K562 (cell line): ENCODE results near the gene C10orf95. TPM values are rescaled to one million over a fixed set of nuclear protein-coding genes. Genes with fewer than 3 reads are reported as not detected.

Experiments used
- ATAC-seq: fragments of 200-7000 bp; cut with Tn5 transposase; 3 replicates; pipeline ENCODE4 v1.9.1; 2020; ENCODE audit warnings: moderate library complexity
- BruUV-seq: library from RNA; stranded (reverse); fragments of 400-500 nt; replicated peaks from 2 replicates; lab custom pipeline; 2021; lab: Mats Ljungman, UMichigan
- CTCF ChIA-PET: fragments of 300-600 bp; formaldehyde crosslinking; extraction: SDS; loops from one replicate; lab custom pipeline; 2021; ENCODE audit warnings: low intra/inter-chr PET ratio; lab: Yijun Ruan, JAX
- POLR2A ChIA-PET: fragments of 300-600, 350-650 bp; sonication (Branson Sonifier 250); formaldehyde crosslinking; extraction: SDS; loops from one replicate; lab custom pipeline; 2021; ENCODE audit warnings: antibody characterized with exemption, inconsistent platforms; lab: Yijun Ruan, JAX
- DNase-seq, 4 experiments: peaks; one replicate each; pipeline versions ENCODE4 v3.0.0 to v3.0.0-alpha.2; 2011 to 2018; ENCODE audit warnings: low spot score in 3 of 4, mixed read lengths in 3 of 4; ENCODE audit errors: extremely low read depth in 1 of 4
- FAIRE-seq: peaks from 2 replicates; lab custom pipeline; 2011; peaks lifted over from hg19 to GRCh38; lab: Jason Lieb, UNC
- H2AFZ ChIP-seq: 2 replicates; pipeline ENCODE4 v1.6.0; 2011; ENCODE audit warnings: low read depth, low read length, control low read depth, inconsistent platforms
- H3K27ac ChIP-seq: fragments of 200-600 bp; 3 replicates; pipeline ENCODE4 v1.8.0; 2011; ENCODE audit warnings: low read depth, mild to moderate bottlenecking, control low read depth, inconsistent platforms, low read length, moderate library complexity, mixed read lengths; ENCODE audit errors: extremely low read depth
- H3K27me3 ChIP-seq, 2 experiments: fragments of 300-600 bp in 1 of 2; 2 replicates in 1 of 2; 3 replicates in 1 of 2; pipeline versions ENCODE4 v1.6.0 to v1.8.0; 2011; ENCODE audit warnings: inconsistent platforms in 2 of 2, low read length in 2 of 2, mild to moderate bottlenecking in 1 of 2, mixed read lengths in 1 of 2, moderate library complexity in 1 of 2; ENCODE audit not compliant: control insufficient read depth in 2 of 2, insufficient read depth in 2 of 2
- H3K36me3 ChIP-seq: fragments of 300-600 bp; 3 replicates; pipeline ENCODE4 v1.8.0; 2011; ENCODE audit warnings: mild to moderate bottlenecking, low read length, inconsistent platforms; ENCODE audit not compliant: control insufficient read depth, insufficient read depth
- H3K4me1 ChIP-seq, 2 experiments: fragments of 200-600 bp in 1 of 2; replicated peaks in 1 of 2; 2 replicates in 1 of 2; 3 replicates in 1 of 2; pipeline versions ENCODE4 v1.5.1 to v1.8.0; 2011; ENCODE audit warnings: inconsistent platforms in 2 of 2, low read length in 2 of 2, mild to moderate bottlenecking in 1 of 2, mixed read lengths in 1 of 2, moderate library complexity in 1 of 2; ENCODE audit not compliant: control insufficient read depth in 2 of 2, insufficient read depth in 2 of 2
- H3K4me2 ChIP-seq: 2 replicates; pipeline ENCODE4 v1.6.1; 2011; ENCODE audit warnings: low read length, control low read depth, inconsistent platforms, mixed read lengths; ENCODE audit not compliant: insufficient read depth
- H3K4me3 ChIP-seq: fragments of 200-600 bp; sonication (generic), shearing (Covaris generic); 2 replicates; pipeline ENCODE4 v1.5.1; 2016; ENCODE audit warnings: control low read depth, inconsistent platforms
- H3K79me2 ChIP-seq: fragments of 200-600 bp; 3 replicates; pipeline ENCODE4 v1.8.0; 2011; ENCODE audit warnings: low read length, inconsistent platforms; ENCODE audit not compliant: control insufficient read depth, insufficient read depth
- H3K9ac ChIP-seq, 2 experiments: 2 replicates each; pipeline versions ENCODE4 v1.6.0 to v1.6.1; 2011; ENCODE audit warnings: low read depth in 2 of 2, low read length in 2 of 2, control low read depth in 1 of 2, inconsistent platforms in 1 of 2, mild to moderate bottlenecking in 1 of 2, mixed read lengths in 1 of 2; ENCODE audit not compliant: insufficient read depth in 1 of 2
- H3K9me1 ChIP-seq: one replicate; pipeline ENCODE4 v1.6.0; 2011; ENCODE audit warnings: inconsistent platforms, mild to moderate bottlenecking, low read length, moderate library complexity; ENCODE audit not compliant: control insufficient read depth, insufficient read depth
- H3K9me3 ChIP-seq: replicated peaks from 2 replicates; pipeline ENCODE4 v1.5.1; 2011; ENCODE audit warnings: low read depth, low read length, inconsistent platforms; ENCODE audit not compliant: control insufficient read depth, insufficient read depth
- H4K20me1 ChIP-seq: replicated peaks from 2 replicates; pipeline ENCODE4 v1.6.1; 2011; ENCODE audit warnings: low read length, inconsistent platforms, mixed read lengths; ENCODE audit not compliant: control insufficient read depth, insufficient read depth
- ARID3A ChIP-seq: IDR thresholded peaks from 2 replicates; pipeline ENCODE4 v1.6.1; 2012; ENCODE audit warnings: low read depth, low read length, improper control_type of control experiment, borderline replicate concordance
- CBX3 ChIP-seq, 2 experiments: IDR thresholded peaks; 1 replicate in 1 of 2; 2 replicates in 1 of 2; pipeline ENCODE4 v1.6.1; 2012; ENCODE audit warnings: inconsistent platforms in 2 of 2, low read length in 2 of 2, borderline replicate concordance in 1 of 2, control low read depth in 1 of 2
- HEY1 ChIP-seq: fragments of 250-450 bp; sonication (Bioruptor Pico); IDR thresholded peaks from 2 replicates; pipeline ENCODE4 v1.5.0; 2020; ENCODE audit warnings: mild to moderate bottlenecking, moderate library complexity, borderline replicate concordance
- MYNN ChIP-seq, 2 experiments: sonication (generic); formaldehyde crosslinking in 1 of 2; IDR thresholded peaks; 2 replicates each; pipeline versions ENCODE4 v1.5.0 to v1.6.1; 2016 to 2020; ENCODE audit warnings: antibody characterized with exemption in 1 of 2, missing genetic modification reagents in 1 of 2
- SPI1 ChIP-seq: IDR thresholded peaks from 2 replicates; pipeline ENCODE4 v1.6.1; 2011; ENCODE audit warnings: low read depth, low read length, control low read depth, borderline replicate concordance
- TARDBP ChIP-seq: fragments of 450-650 bp; IDR thresholded peaks from 2 replicates; pipeline ENCODE4 v1.6.1; 2016
- WGBS: fragments of 100-300 bp; shearing (Covaris generic); methylation state at CpG from one replicate; pipeline ENCODE4 v1.1.6; 2016; ENCODE audit warnings: low coverage, mixed read lengths; ENCODE audit not compliant: insufficient coverage; ENCODE audit errors: missing lambda C conversion rate; 5-methylcytosine and 5-hydroxymethylcytosine counted together
- in situ Hi-C: fragments of 300-500 bp; cut with MboI; formaldehyde crosslinking; loops from 4 replicates; pipeline ENCODE4 v1.15.0; 2018; ENCODE audit warnings: inconsistent platforms, mixed read lengths
- intact Hi-C: fragments of 100-400 bp; cut with micrococcal nuclease; formaldehyde crosslinking; loops from 2 replicates; pipeline ENCODE4 v1.14.2; 2022
- polyA plus RNA-seq, 8 experiments: library from polyadenylated mRNA; depleted of rRNA in 4 of 8; stranded (reverse) in 5 of 8; unstranded in 3 of 8; fragments of >200 nt; fragmentation: Nextera tagmentation in 2 of 8; fragmentation: Illumina TruSeq in 1 of 8; extraction: Ambion mirVana in 2 of 8; extraction: Trizol in 1 of 8; gene quantifications; 2 replicates each; pipeline versions ENCODE4 v1.2.1 to v1.2.3, GENCODE V29; 2011 to 2014; ENCODE audit warnings: inconsistent platforms in 1 of 8, missing spikeins in 1 of 8
- total RNA-seq, 7 experiments: library from RNA; depleted of rRNA in 6 of 7; stranded (reverse); fragments of >200 nt in 6 of 7; fragmentation: Illumina TruSeq in 2 of 7; extraction: Trizol in 2 of 7; gene quantifications; 2 replicates each; pipeline versions ENCODE4 v1.2.1 to v1.2.3, GENCODE V29; 2011 to 2021; ENCODE audit warnings: low replicate concordance in 1 of 7
- TF ChIP-seq, protein P1 (sequence below), 2 experiments: fragments of 450-650 bp; IDR thresholded peaks; 2 replicates each; pipeline ENCODE4 v1.6.1; 2018; ENCODE audit warnings: mild to moderate bottlenecking in 2 of 2, low read depth in 1 of 2; ENCODE audit not compliant: partially characterized antibody in 2 of 2

Gene C10orf95
- total and polyA plus RNA-seq, 9 of the 15 experiments (the other 6 are each of a cell fraction or from before 2014, with no cell fraction given): 0.03 to 0.41 (median 0.17) TPM; not detected in 1

- in situ Hi-C loops (no loop called here), intact Hi-C loops (no loop called here)
- Histone ChIP-seq H2AFZ (no peak overlapping the region), H3K4me3 (no peak overlapping the region), H3K4me1 (peaks cover 3 to 47% of the 10 kb centered on the region in 2 experiments; a peak in 4 of 5 replicates), H3K9ac (no peak overlapping the region), H4K20me1 (no peaks in the 10 kb centered on the region), H3K4me2 (no peak overlapping the region), H3K36me3 (no peaks in the 10 kb centered on the region), H3K27ac (no peak overlapping the region), H3K27me3 (peaks cover 10 to 49% of the 10 kb centered on the region in 2 experiments; a peak in 3 of 5 replicates), H3K79me2 (no peaks in the 10 kb centered on the region), H3K9me3 (no peaks in the 10 kb centered on the region), H3K9me1 (no peaks in the 10 kb centered on the region)
- TF ChIP-seq SPI1 (peak; percentile 57; the same call in 1 of the 2 replicates), TARDBP (no peak)
- no peak for ATAC-seq
- POLR2A ChIA-PET: interaction anchor here (0.7 kb wide), 1 partner anchor 11 kb away, joined by 3 read pairs; no protein-coding TSS in a partner anchor
- CTCF ChIA-PET: no interaction called here
- no TSS peak for BruUV-seq
- 44% methylated on average over 11 of the region's 14 CpGs for WGBS
- FAIRE-seq: no peak
- no peak for DNase-seq
Observed at GRCh38 chr10:102408131-102408727, 43.1 kb downstream of the C10orf95 start.

- no peaks in the 10 kb centered on the region for H3K9me3 ChIP-seq
- H3K9me1 ChIP-seq: no peaks in the 10 kb centered on the region
- ATAC-seq: no peak
- no peak overlapping the region for H3K9ac ChIP-seq
- BruUV-seq: no TSS peak
- ChIA-PET POLR2A (interaction anchor here (0.7 kb wide), 1 partner anchor 10 kb away, joined by 3 read pairs; no protein-coding TSS in a partner anchor), CTCF (no interaction called here)
- in situ Hi-C loops: no loop called here
- no peak for FAIRE-seq
- H3K79me2 ChIP-seq: no peaks in the 10 kb centered on the region
- H3K36me3 ChIP-seq: no peaks in the 10 kb centered on the region
- no peak overlapping the region for H2AFZ ChIP-seq
- no peak overlapping the region for H3K27ac ChIP-seq
- H3K4me2 ChIP-seq: no peak overlapping the region
- peaks cover 10 to 46% of the 10 kb centered on the region in 2 experiments; a peak in 3 of 5 replicates for H3K27me3 ChIP-seq
- no peak overlapping the region for H3K4me3 ChIP-seq
- H4K20me1 ChIP-seq: no peaks in the 10 kb centered on the region
- WGBS: 35% methylated on average over 13 of the region's 13 CpGs
- intact Hi-C loops: no loop called here
- H3K4me1 ChIP-seq: peaks cover 3 to 52% of the 10 kb centered on the region in 2 experiments; a peak in 4 of 5 replicates
- no peak for DNase-seq
- TF ChIP-seq MYNN (IDR thresholded peaks at IDR 0.05) (no peak), MYNN (CRISPR knock-in tag; IDR thresholded peaks at IDR 0.05) (no peak), CBX3 (IDR thresholded peaks at IDR 0.05; ENCODE audit: borderline replicate concordance in 1 of 2, low read length in 2 of 2) (no peak), HEY1 (CRISPR knock-in tag) (no peak), ARID3A (no peak)
- TF ChIP-seq, protein P1, sequence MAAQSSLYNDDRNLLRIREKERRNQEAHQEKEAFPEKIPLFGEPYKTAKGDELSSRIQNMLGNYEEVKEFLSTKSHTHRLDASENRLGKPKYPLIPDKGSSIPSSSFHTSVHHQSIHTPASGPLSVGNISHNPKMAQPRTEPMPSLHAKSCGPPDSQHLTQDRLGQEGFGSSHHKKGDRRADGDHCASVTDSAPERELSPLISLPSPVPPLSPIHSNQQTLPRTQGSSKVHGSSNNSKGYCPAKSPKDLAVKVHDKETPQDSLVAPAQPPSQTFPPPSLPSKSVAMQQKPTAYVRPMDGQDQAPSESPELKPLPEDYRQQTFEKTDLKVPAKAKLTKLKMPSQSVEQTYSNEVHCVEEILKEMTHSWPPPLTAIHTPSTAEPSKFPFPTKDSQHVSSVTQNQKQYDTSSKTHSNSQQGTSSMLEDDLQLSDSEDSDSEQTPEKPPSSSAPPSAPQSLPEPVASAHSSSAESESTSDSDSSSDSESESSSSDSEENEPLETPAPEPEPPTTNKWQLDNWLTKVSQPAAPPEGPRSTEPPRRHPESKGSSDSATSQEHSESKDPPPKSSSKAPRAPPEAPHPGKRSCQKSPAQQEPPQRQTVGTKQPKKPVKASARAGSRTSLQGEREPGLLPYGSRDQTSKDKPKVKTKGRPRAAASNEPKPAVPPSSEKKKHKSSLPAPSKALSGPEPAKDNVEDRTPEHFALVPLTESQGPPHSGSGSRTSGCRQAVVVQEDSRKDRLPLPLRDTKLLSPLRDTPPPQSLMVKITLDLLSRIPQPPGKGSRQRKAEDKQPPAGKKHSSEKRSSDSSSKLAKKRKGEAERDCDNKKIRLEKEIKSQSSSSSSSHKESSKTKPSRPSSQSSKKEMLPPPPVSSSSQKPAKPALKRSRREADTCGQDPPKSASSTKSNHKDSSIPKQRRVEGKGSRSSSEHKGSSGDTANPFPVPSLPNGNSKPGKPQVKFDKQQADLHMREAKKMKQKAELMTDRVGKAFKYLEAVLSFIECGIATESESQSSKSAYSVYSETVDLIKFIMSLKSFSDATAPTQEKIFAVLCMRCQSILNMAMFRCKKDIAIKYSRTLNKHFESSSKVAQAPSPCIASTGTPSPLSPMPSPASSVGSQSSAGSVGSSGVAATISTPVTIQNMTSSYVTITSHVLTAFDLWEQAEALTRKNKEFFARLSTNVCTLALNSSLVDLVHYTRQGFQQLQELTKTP (IDR thresholded peaks at IDR 0.05; ENCODE audit: low read depth in 1 of 2, partially characterized antibody in 2 of 2): no peak
Observed at GRCh38 chr10:102407425-102408130, 43.8 kb downstream of the C10orf95 start.
